SU-DHL-6 (cell line): ENCODE results near the gene CRMP1.
"Not testable (repeated sequence)": the region's sequence is repeated elsewhere in the genome, so short reads cannot be mapped to it uniquely, and the experiment has no call there.

ENCODE experiments used
- H2AFZ ChIP-seq: fragments of 200-600 bp; sonication (generic); 2 replicates; pipeline ENCODE4 v1.6.1; 2014; ENCODE audit warnings: low read depth, mild to moderate bottlenecking, moderate library complexity, mixed read lengths, antibody characterized with exemption, low read length; ENCODE audit not compliant: severe bottlenecking
- H3F3A ChIP-seq: fragments of 200-600 bp; shearing (Covaris generic); 2 replicates; pipeline ENCODE4 v1.6.0; 2016; ENCODE audit warnings: antibody characterized with exemption, mild to moderate bottlenecking; ENCODE audit not compliant: insufficient read depth
- H3K27ac ChIP-seq: fragments of 200-600 bp; sonication (generic); 2 replicates; pipeline ENCODE4 v1.5.1; 2016; ENCODE audit warnings: low read depth, mild to moderate bottlenecking, low read length, moderate library complexity, mixed read lengths
- H3K27me3 ChIP-seq: fragments of 200-600 bp; sonication (generic), shearing (Covaris generic); 2 replicates; pipeline ENCODE4 v1.6.0; 2014; ENCODE audit warnings: mild to moderate bottlenecking, low read length
- H3K36me3 ChIP-seq: fragments of 200-600 bp; sonication (generic); 2 replicates; pipeline ENCODE4 v1.6.1; 2014; ENCODE audit warnings: mild to moderate bottlenecking, low read length, mixed read lengths
- H3K4me2 ChIP-seq: fragments of 300-600, 200-600 bp; shearing (Covaris generic), sonication (generic); 2 replicates; pipeline ENCODE4 v1.6.0; 2014; ENCODE audit warnings: low read length, low read depth, mild to moderate bottlenecking; ENCODE audit not compliant: poor library complexity, severe bottlenecking
- H3K4me3 ChIP-seq: fragments of 200-600 bp; sonication (generic); 2 replicates; pipeline ENCODE4 v1.5.1; 2014; ENCODE audit warnings: antibody characterized with exemption, low read length, mild to moderate bottlenecking, mixed read lengths; ENCODE audit not compliant: insufficient read depth, poor library complexity, severe bottlenecking
- H3K79me2 ChIP-seq: fragments of 200-600 bp; sonication (generic); 2 replicates; pipeline ENCODE4 v1.6.1; 2014; ENCODE audit warnings: mild to moderate bottlenecking, low read length, moderate library complexity; ENCODE audit not compliant: insufficient read depth
- H3K9ac ChIP-seq: fragments of 200-600 bp; sonication (generic); 2 replicates; pipeline ENCODE4 v1.7.0; 2014; ENCODE audit warnings: mild to moderate bottlenecking, low read length
- H3K9me2 ChIP-seq: fragments of 200-600 bp; sonication (generic); replicated peaks from 2 replicates; pipeline ENCODE4 v1.6.1; 2014; ENCODE audit warnings: low read length; ENCODE audit not compliant: insufficient read depth
- H3K9me3 ChIP-seq: fragments of 200-600 bp; sonication (generic); 2 replicates; pipeline ENCODE4 v1.6.1; 2014; ENCODE audit warnings: low read length, mixed read lengths; ENCODE audit not compliant: insufficient read depth
- H4K20me1 ChIP-seq: fragments of 200-600 bp; sonication (generic); 2 replicates; pipeline ENCODE4 v1.6.1; 2014; ENCODE audit warnings: low read depth, mild to moderate bottlenecking, antibody characterized with exemption, low read length, moderate library complexity, mixed read lengths
- EZH2phosphoT487 ChIP-seq: fragments of 200-600 bp; sonication (generic), shearing (Covaris generic); conservative IDR thresholded peaks from 2 replicates; pipeline ENCODE4 v1.6.1; 2018; ENCODE audit warnings: mild to moderate bottlenecking, antibody characterized with exemption, low read length, moderate library complexity, mixed read lengths
- TF ChIP-seq, protein P1 (sequence below): fragments of 200-600 bp; sonication (generic); IDR thresholded peaks from one replicate; pipeline ENCODE4 v1.5.1; 2017; ENCODE audit warnings: antibody characterized with exemption, mild to moderate bottlenecking, low read length, moderate library complexity; ENCODE audit not compliant: insufficient read depth, poor library complexity, severe bottlenecking

CRMP1 gene

DNA sequence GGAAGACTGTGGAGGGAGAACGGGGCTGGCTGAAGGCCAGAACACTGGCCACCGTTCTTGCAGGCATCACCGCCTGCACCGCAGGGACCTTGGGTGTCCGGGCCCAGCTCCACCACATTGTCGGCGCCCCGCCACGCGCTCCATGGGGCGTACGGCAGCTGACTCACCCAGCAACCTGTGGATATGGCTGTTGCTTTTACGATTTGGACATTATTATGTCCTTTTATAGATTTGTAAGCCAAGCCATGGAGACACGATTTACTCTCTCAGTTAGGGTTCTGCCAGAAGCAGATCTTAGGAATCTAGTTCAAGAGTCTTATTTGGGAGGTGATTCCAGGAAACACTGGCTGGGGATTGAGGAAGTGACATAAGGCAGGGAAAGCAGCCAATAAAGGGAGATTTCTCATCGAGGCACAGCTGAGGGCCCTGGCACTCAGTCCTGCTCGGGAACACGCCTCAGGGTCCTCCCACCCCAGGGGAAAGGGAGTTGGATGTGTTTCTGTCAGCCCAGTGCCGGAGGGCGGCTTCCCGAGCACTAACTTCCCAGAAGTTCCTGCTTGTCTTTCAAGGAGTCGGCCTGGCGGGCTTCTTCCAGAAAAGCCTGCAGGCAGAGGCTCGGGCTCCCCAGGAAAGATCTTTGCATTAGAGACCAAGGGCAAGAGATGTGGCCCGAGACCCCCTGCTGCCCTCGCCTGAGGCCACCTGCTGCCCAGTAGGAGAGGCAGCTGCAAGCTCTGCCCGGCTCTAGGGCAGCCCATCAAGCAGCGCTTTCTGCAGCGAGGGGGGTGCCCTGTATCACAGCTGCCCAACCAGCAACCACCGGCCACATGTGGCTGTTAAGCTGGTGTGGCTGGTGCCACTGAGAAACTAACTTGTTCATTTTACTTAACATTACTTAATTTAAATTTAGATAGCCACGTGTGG is 52.9 kb downstream of the CRMP1 start:
- no peak for TF ChIP-seq EZH2phosphoT487
- TF ChIP-seq, protein P1, sequence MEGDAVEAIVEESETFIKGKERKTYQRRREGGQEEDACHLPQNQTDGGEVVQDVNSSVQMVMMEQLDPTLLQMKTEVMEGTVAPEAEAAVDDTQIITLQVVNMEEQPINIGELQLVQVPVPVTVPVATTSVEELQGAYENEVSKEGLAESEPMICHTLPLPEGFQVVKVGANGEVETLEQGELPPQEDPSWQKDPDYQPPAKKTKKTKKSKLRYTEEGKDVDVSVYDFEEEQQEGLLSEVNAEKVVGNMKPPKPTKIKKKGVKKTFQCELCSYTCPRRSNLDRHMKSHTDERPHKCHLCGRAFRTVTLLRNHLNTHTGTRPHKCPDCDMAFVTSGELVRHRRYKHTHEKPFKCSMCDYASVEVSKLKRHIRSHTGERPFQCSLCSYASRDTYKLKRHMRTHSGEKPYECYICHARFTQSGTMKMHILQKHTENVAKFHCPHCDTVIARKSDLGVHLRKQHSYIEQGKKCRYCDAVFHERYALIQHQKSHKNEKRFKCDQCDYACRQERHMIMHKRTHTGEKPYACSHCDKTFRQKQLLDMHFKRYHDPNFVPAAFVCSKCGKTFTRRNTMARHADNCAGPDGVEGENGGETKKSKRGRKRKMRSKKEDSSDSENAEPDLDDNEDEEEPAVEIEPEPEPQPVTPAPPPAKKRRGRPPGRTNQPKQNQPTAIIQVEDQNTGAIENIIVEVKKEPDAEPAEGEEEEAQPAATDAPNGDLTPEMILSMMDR, result no peak
- Histone ChIP-seq H2AFZ (no peak overlapping the region), H3K27ac (no peak overlapping the region), H3K36me3 (no peaks in the 10 kb centered on the region), H3K9me3 (no peaks in the 10 kb centered on the region), H3K4me2 (no peak overlapping the region), H3K79me2 (no peaks in the 10 kb centered on the region), H3K4me3 (no peak overlapping the region), H4K20me1 (no peaks in the 10 kb centered on the region), H3F3A (no peaks in the 10 kb centered on the region), H3K9me2 (no peaks in the 10 kb centered on the region), H3K9ac (no peak overlapping the region), H3K27me3 (no peaks in the 10 kb centered on the region)

DNA sequence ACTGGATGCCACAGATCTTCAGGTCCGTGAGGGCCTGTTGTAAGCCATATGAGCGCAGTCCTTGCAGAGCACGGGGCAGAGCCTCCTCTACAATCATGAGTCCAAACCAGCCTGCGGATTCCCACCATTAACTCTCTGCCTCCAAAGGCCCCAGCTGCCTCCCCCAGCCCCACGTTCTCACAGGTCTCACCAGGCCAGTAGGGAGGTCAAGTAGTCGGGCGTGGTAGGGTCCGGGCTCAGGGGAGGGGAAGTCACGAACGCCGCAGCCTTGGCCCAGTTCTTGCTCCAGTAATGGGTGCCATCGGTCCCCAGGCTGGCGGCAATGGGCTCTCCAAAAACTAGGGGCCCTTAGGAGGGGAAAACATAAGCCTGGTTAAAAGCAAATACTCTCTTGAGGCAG is 53.6 kb downstream of the CRMP1 start:
- H3F3A ChIP-seq, result no peaks in the 10 kb centered on the region
- H3K79me2 ChIP-seq, result no peaks in the 10 kb centered on the region
- no peaks in the 10 kb centered on the region for H3K36me3 ChIP-seq
- no peaks in the 10 kb centered on the region for H3K9me3 ChIP-seq
- no peak overlapping the region for H2AFZ ChIP-seq
- H3K4me3 ChIP-seq, result no peak overlapping the region
- H3K27me3 ChIP-seq, result no peaks in the 10 kb centered on the region
- no peak overlapping the region for H3K27ac ChIP-seq
- H3K9ac ChIP-seq, result no peak overlapping the region
- H3K9me2 ChIP-seq, result no peaks in the 10 kb centered on the region
- H4K20me1 ChIP-seq, result no peaks in the 10 kb centered on the region
- H3K4me2 ChIP-seq, result no peak overlapping the region
- no peak for TF ChIP-seq EZH2phosphoT487
- TF ChIP-seq, protein P1, result no peak

DNA sequence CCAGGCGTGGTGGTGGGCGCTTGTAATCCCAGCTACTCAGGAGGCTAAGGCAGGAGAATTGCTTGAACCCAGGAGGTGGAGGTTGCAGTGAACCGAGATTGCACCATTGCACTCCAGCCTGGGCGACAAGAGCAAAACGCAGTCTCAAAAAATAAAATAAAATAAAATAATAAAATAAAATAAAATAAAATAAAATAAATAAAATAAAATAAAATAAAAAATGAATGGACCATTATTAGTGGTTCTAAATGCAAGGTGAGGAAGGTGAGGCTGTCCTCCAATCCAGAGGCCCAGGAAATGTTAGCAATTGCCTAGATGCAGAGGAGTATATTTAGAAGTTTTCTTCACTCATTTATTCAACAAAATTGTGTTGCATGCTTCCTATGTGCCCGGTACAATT is 55.4 kb downstream of the CRMP1 start:
- not testable (repeated sequence) for H3K36me3 ChIP-seq, H3K4me2 ChIP-seq

DNA sequence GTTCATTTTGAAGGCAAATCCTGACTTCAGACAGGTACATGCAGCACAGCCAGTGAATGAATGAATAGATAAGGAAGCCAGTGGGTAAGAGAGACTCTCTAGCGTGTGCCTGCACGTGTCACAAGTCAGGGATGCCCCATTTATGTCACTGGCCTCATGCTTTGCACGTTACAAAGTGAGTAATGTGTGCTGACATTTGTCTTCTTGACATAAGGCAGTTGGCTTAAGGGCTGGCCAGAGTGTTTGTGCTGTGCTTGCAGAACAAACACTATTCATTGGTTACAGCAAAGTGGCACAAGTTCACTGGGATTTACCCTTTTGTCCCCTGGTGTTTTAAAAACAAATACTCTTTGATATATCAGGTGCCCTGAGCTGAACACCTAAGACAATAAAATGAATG is 55.9 kb downstream of the CRMP1 start:
- TF ChIP-seq EZH2phosphoT487, result no peak
- TF ChIP-seq, protein P1, result no peak
- no peak overlapping the region for H2AFZ ChIP-seq
- H3K36me3 ChIP-seq, result no peaks in the 10 kb centered on the region

More for the DNA sequence above, 55.4 kb downstream of the CRMP1 start:
- H3K79me2 ChIP-seq, H3K4me3 ChIP-seq, H2AFZ ChIP-seq, H3F3A ChIP-seq, H3K9me2 ChIP-seq, H3K27me3 ChIP-seq, H4K20me1 ChIP-seq, H3K27ac ChIP-seq, H3K9ac ChIP-seq, H3K9me3 ChIP-seq: not testable (repeated sequence)

More for the DNA sequence above, 55.9 kb downstream of the CRMP1 start:
- Histone ChIP-seq H3K4me2 (no peak overlapping the region), H3K27me3 (no peaks in the 10 kb centered on the region), H3F3A (no peaks in the 10 kb centered on the region), H3K79me2 (no peaks in the 10 kb centered on the region), H3K9ac (no peak overlapping the region), H3K9me2 (no peaks in the 10 kb centered on the region), H3K4me3 (no peak overlapping the region), H3K9me3 (no peaks in the 10 kb centered on the region), H4K20me1 (no peaks in the 10 kb centered on the region), H3K27ac (no peak overlapping the region)
